Activated naive CD4-positive, alpha-beta T cell treated with Interleukin-2 at 50 U/mL for 16 hours (primary cell): ENCODE measurements around the gene NOXO1.
"Not testable (repeated sequence)": the region's sequence is repeated elsewhere in the genome, so short reads cannot be mapped to it uniquely, and the experiment has no call there.

Source experiments
- DNase-seq: peaks from one replicate; pipeline ENCODE4 v3.0.0-alpha.2; 2020

The NOXO1 gene

GRCh38 chr16:1940273-1941161 lies 40.8 kb downstream of the NOXO1 start:
- no peak for DNase-seq

GRCh38 chr16:1939833-1940232 lies 41.4 kb downstream of the NOXO1 start:
- not testable (repeated sequence) for DNase-seq

GRCh38 chr16:1938910-1939309 lies 42.4 kb downstream of the NOXO1 start:
- DNase-seq = no peak

GRCh38 chr16:1938316-1938715 lies 43.0 kb downstream of the NOXO1 start:
- no peak for DNase-seq

GRCh38 chr16:1936945-1937479 lies 44.3 kb downstream of the NOXO1 start:
- no peak for DNase-seq

- no peak for DNase-seq
Measured at GRCh38 chr16:1933097-1933661, 48.1 kb downstream of the NOXO1 start.

- no peak for DNase-seq
Measured at GRCh38 chr16:1932050-1933028, 48.9 kb downstream of the NOXO1 start.

GRCh38 chr16:1930338-1930720 lies 50.9 kb downstream of the NOXO1 start:
- no peak for DNase-seq

- peak; percentile 92 for DNase-seq
Measured at GRCh38 chr16:1929578-1930337, 51.5 kb downstream of the NOXO1 start.

GRCh38 chr16:1929105-1929504 lies 52.2 kb downstream of the NOXO1 start:
- DNase-seq = no peak
